Pancreas (tissue), 10 donors: ENCODE data around the gene ANKRD44. TPM values are rescaled to one million over a fixed set of nuclear protein-coding genes. Genes with fewer than 3 reads are reported as not detected.

Experiments used
- ATAC-seq, 4 donors: fragments of 200-7000 bp; cut with Tn5 transposase; one replicate each; pipeline versions ENCODE4 v1.8.0 to v1.9.1; 2020; ENCODE audit warnings: mild to moderate bottlenecking in 4 of 4, moderate library complexity in 4 of 4
- DNase-seq, 6 donors: peaks; one replicate each; pipeline ENCODE4 v3.0.0-alpha.2; 2020
- FAIRE-seq: peaks from 2 replicates; lab custom pipeline; 2012; peaks lifted over from hg19 to GRCh38; lab: Jason Lieb, UNC
- H3K27ac ChIP-seq, 4 donors: fragments of 200-600 bp; sonication (generic); 1 replicate in 3 of 4; 2 replicates in 1 of 4; pipeline versions ENCODE4 v1.5.0 to v1.8.0; 2020
- H3K27me3 ChIP-seq, 4 donors: fragments of 200-600 bp; one replicate each; pipeline ENCODE4 v1.8.0; 2021
- H3K36me3 ChIP-seq, 3 donors: fragments of 200-600 bp; sonication (generic) in 1 of 3; one replicate each; pipeline versions ENCODE4 v1.5.0 to v1.8.0; 2020 to 2021
- H3K4me1 ChIP-seq, 3 donors: fragments of 200-600 bp; one replicate each; pipeline ENCODE4 v1.8.0; 2021
- H3K4me3 ChIP-seq, 4 donors: fragments of 200-600 bp; sonication (generic) in 2 of 4; one replicate each; pipeline versions ENCODE4 v1.5.0 to v1.8.0; 2020 to 2021
- H3K9me3 ChIP-seq, 4 donors: fragments of 200-600 bp; one replicate each; pipeline ENCODE4 v1.8.0; 2021
- WGBS, 2 donors: extraction: QIAGEN DNeasy Blood & Tissue Kit; methylation state at CpG; one replicate each; pipeline ENCODE4 v1.1.7; 2013; 5-methylcytosine and 5-hydroxymethylcytosine counted together
- intact Hi-C, 3 donors: fragments of 100-400 bp; cut with DNase I; formaldehyde crosslinking; loops; one replicate each; pipeline versions ENCODE4 v1.11.1 to v1.14.2; 2022
- polyA plus RNA-seq, 2 donors: library from polyadenylated mRNA; stranded (reverse); fragments of 200-250 nt; gene quantifications; one replicate each; pipeline ENCODE4 v1.2.3, GENCODE V29; 2013
- total RNA-seq, 6 donors: library from RNA; stranded (reverse); fragmentation: NEBNext Ultra II Directional in 4 of 6; extraction: Animal tissue kit (Norgen Biotek cat#: 25700) in 4 of 6; gene quantifications; one replicate each; pipeline versions ENCODE4 v1.2.1 to v1.2.4, GENCODE V29; 2021 to 2023
- TF ChIP-seq, protein P1 (sequence below), 4 donors: fragments of 200-600 bp; sonication (generic) in 3 of 4; IDR thresholded peaks; one replicate each; pipeline versions ENCODE4 v1.5.0 to v1.8.0; 2021; ENCODE audit warnings: antibody characterized with exemption in 4 of 4
- donor health status: healthy with polysubstance abuse.
- donor health status: DM: no; HTN: no; CAD: no; lungs with moderate emphysema.
- donor health status: DM: no; HTN: no; CAD: no.
- donor health status: control.
- donor health status: control.
- donor health status: Bipolar disorder and iron deficiency.
- donor health status: DM: yes; HTN: yes; CAD: no.
- donor health status: DM: no; HTN: no; CAD: no.
- donor health status: DM: no; HTN: no; CAD: no.
- donor health status: DM: yes; HTN: yes; CAD: no.

Gene ANKRD44
- total and polyA plus RNA-seq, 8 donors: 1.9 to 12.5 (median 7.7) TPM

DNA sequence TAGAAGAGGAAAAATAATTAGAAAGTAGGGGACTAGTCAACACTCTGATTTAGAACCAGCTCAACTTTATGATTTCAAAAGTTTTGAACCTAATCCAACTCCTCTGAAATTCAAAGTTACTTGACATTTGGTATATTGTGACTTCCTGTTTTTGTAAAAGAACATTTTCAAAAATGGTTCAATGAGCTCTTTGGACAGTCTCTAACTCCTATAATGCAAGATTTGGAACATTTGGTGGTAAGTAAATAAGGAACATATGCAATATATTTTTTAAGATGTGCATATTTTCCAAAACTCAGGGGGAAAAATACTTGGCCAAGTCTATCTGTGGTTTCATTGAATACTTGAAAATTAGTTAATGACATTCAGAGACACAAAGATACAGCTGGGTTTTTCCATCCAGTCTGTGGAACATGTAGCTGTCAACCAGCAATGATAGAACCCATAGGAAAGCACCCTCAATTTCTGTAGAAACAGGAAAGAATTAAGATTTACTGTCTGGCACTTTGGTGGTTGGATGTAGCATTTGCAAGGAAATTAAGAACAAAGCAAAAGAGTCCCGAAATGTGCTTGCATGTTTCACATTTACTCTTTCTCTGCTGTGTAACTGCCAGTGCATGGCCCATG lies 17.0 kb upstream of the ANKRD44 start:
- H3K36me3 ChIP-seq: no peaks in the 10 kb centered on the region
- FAIRE-seq (no peak), ATAC-seq (no peak), DNase-seq (no peak)
- no peak overlapping the region for H3K4me3 ChIP-seq
- 65 to 90% methylated on average over 1 of the region's 1 CpG for WGBS, 2 donors
- no peak overlapping the region for H3K27ac ChIP-seq
- TF ChIP-seq, protein P1, sequence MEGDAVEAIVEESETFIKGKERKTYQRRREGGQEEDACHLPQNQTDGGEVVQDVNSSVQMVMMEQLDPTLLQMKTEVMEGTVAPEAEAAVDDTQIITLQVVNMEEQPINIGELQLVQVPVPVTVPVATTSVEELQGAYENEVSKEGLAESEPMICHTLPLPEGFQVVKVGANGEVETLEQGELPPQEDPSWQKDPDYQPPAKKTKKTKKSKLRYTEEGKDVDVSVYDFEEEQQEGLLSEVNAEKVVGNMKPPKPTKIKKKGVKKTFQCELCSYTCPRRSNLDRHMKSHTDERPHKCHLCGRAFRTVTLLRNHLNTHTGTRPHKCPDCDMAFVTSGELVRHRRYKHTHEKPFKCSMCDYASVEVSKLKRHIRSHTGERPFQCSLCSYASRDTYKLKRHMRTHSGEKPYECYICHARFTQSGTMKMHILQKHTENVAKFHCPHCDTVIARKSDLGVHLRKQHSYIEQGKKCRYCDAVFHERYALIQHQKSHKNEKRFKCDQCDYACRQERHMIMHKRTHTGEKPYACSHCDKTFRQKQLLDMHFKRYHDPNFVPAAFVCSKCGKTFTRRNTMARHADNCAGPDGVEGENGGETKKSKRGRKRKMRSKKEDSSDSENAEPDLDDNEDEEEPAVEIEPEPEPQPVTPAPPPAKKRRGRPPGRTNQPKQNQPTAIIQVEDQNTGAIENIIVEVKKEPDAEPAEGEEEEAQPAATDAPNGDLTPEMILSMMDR (IDR thresholded peaks at IDR 0.05): no peak
- no peaks in the 10 kb centered on the region for H3K27me3 ChIP-seq
- intact Hi-C loops: no loop called here
- no peaks in the 10 kb centered on the region for H3K9me3 ChIP-seq
- H3K4me1 ChIP-seq: no peaks in the 10 kb centered on the region

DNA sequence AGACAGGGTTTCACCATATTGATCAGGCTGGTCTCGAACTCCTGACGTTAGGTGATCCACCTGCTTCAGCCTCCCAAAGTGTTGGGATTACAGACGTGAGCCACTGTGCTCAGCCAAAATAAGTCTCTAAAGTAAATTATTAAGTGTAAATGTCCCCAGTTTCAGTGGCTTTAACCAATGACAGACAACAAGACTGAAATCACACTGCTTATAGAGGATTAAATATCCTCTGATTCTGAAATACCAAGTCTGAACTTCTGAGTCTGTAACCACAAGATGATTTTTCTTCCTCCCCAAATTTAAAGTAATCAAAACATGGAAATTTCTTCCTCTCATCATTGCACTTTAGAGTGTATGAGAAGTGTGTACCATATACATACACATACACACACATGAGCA lies 16.5 kb upstream of the ANKRD44 start:
- Histone ChIP-seq H3K9me3 (no peaks in the 10 kb centered on the region), H3K27ac (no peak overlapping the region), H3K4me1 (no peaks in the 10 kb centered on the region), H3K4me3 (no peak overlapping the region), H3K36me3 (no peaks in the 10 kb centered on the region), H3K27me3 (no peaks in the 10 kb centered on the region)
- DNase-seq (no peak), FAIRE-seq (no peak), ATAC-seq (no peak)
- WGBS, 2 donors: 79 to 83% methylated on average over 3 of the region's 3 CpGs
- TF ChIP-seq, protein P1 (IDR thresholded peaks at IDR 0.05): no peak
- intact Hi-C loops: no loop called here

DNA sequence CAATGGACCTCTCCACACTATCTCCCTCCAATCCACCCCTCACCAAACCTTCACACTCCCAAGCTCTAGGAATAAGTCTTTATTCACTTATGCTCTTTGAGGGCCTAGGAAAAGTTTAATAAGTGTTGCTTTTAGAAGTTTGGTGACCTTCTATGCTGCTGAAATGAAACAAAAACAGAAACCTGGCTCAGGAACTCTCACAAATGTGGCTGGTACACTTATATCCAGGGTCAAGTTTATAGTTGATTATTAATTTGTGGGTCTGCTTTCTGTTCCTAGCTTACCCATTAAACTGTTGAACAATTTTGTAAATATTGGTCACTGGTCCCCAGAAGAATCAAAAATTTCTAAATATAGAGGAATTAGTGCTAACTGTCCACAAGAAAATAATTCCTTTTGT lies 14.2 kb upstream of the ANKRD44 start:
- no peaks in the 10 kb centered on the region for H3K9me3 ChIP-seq
- ATAC-seq (no peak), FAIRE-seq (no peak), DNase-seq (no peak)
- H3K27ac ChIP-seq: no peak overlapping the region
- no peaks in the 10 kb centered on the region for H3K27me3 ChIP-seq
- TF ChIP-seq, protein P1 (IDR thresholded peaks at IDR 0.05): no peak
- intact Hi-C loops: no loop called here
- no peak overlapping the region for H3K4me3 ChIP-seq
- H3K4me1 ChIP-seq: no peaks in the 10 kb centered on the region
- H3K36me3 ChIP-seq: no peaks in the 10 kb centered on the region

DNA sequence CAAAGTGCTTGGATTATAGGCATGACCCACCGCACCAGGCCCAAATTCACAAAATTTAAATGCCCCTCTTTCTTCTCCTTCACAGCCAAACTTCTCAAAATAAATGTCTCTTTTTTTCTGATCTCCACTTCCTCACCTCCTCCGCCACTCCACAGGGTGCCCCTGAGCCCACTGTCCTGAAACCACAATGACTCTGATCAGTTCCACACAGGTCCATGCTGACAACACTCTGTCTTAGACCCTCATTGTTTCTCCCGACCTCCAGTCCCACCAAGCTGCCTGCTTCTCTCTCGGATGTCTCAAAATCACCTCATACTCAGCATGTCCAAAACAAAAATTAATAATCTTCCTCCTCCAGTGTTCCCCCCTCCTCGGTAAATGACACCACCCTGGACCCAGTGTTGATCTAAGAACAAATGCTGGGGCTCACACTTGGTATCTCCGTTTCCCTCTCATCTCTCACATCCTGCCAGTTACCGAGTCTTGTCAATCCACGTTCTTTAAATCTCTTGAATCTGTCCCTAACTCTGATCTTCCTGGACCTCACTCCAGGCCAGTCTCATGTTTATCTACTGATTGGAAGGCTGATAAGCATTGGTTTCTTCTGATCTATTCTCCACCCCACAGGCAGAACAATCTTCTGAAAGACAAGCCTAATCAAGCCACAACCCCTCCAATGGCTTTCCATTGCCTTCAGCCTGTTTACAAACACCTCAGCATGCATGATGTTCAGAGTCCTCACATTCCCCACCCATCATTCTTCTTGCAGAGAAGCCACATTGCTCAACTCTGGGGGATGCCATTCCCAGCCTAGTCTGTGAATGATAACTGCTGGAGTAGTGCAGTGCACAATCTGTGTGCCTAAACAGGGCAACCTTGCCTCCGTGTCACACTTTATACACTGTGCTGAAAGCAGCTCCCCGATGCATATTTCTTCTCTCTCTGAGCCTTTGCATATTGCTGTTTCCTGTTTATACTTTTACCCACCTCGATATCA lies 12.4 kb upstream of the ANKRD44 start:
- Histone ChIP-seq H3K4me1 (no peaks in the 10 kb centered on the region), H3K9me3 (no peaks in the 10 kb centered on the region), H3K27ac (no peak overlapping the region), H3K4me3 (no peak overlapping the region), H3K36me3 (no peaks in the 10 kb centered on the region), H3K27me3 (no peaks in the 10 kb centered on the region)
- TF ChIP-seq, protein P1 (IDR thresholded peaks at IDR 0.05): no peak
- no peak for FAIRE-seq
- ATAC-seq: no peak
- no peak for DNase-seq
- WGBS, 2 donors: 51 to 55% methylated on average over 11 of the region's 11 CpGs
- intact Hi-C loops: no loop called here
